Measurements from ENCODE around the gene ATF2.

Gene ATF2

DNA sequence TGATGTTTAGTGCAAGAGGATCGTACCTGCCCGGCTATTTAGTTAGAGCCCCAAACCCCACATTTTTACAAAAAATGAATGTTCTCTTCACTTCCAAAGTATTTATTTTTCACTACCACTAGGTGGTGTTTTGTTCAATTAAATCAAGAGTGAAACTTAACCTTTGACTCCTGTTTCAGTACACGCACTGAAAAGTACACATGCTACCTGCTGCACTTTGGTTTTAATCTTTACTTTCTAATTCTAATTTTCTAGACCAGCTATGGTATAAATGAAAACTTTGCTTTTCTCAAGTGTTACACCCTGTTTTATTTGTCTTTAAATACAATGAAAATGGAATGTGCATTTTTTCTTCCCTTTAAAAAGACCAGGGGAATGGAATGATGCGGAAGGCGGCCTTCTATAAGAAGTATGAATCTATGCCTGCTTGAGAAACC lies 131.4 kb downstream of the ATF2 start:
- no peaks in the 10 kb centered on the region for H3K79me1 ChIP-seq (ENCODE audit: low read depth, low read length)
- H3K9ac ChIP-seq (ENCODE audit: low read depth, low read length, poor library complexity), result no peak overlapping the region
- H3K36me3 ChIP-seq (replicated peaks in 1 of 2; ENCODE audit: control insufficient read depth in 2 of 2, insufficient read depth in 2 of 2, low read length in 2 of 2), result no peaks in the 10 kb centered on the region
- H3K9me3 ChIP-seq (replicated peaks in 1 of 2; ENCODE audit: control insufficient read depth in 2 of 2, insufficient read depth in 1 of 2, low read depth in 1 of 2, low read length in 2 of 2), result no peaks in the 10 kb centered on the region
- no peak overlapping the region for H3K27ac ChIP-seq (replicated peaks; ENCODE audit: low read length)
- H2BK12ac ChIP-seq (ENCODE audit: low read length), result no peak overlapping the region
- no peaks in the 10 kb centered on the region for H3K27me3 ChIP-seq (ENCODE audit: control insufficient read depth in 3 of 3, insufficient read depth in 3 of 3, low read depth in 1 of 3, low read length in 3 of 3)
- H3K4me2 ChIP-seq (ENCODE audit: insufficient read depth, low read length, poor library complexity, severe bottlenecking), result no peak overlapping the region
- no peak overlapping the region for H2AK5ac ChIP-seq (ENCODE audit: low read depth, low read length)
- no peak overlapping the region for H4K91ac ChIP-seq (ENCODE audit: low read depth, low read length, poor library complexity)
- no peak overlapping the region for H2BK120ac ChIP-seq (ENCODE audit: low read depth, low read length)
- H2BK15ac ChIP-seq (ENCODE audit: low read length), result no peak overlapping the region
- WGBS, 2 donors (ENCODE audit: extremely low coverage in 2 of 2, insufficient read length in 2 of 2, insufficient replicate concordance in 1 of 2), result no CpG with 5 or more reads among the region's 5 CpGs
- H2AFZ ChIP-seq (ENCODE audit: low read length), result peak overlapping the region; percentile 50
- H3K14ac ChIP-seq (ENCODE audit: low read length), result no peak overlapping the region
- DNase-seq (ENCODE audit: low spot score), result peak; percentile 9
- H3K18ac ChIP-seq (ENCODE audit: low read length), result no peak overlapping the region
- H4K8ac ChIP-seq (ENCODE audit: low read depth, low read length), result no peak overlapping the region
- H3K23ac ChIP-seq (ENCODE audit: low read depth, low read length, poor library complexity), result no peak overlapping the region
- no peak overlapping the region for H3K4me3 ChIP-seq (ENCODE audit: low read length in 2 of 2)
- H3K4ac ChIP-seq (ENCODE audit: low read length), result no peak overlapping the region
- peaks cover 0 to 5% of the 10 kb centered on the region in 2 donors for H3K4me1 ChIP-seq (ENCODE audit: control insufficient read depth in 2 of 2, insufficient read depth in 1 of 2, low read depth in 1 of 2, low read length in 2 of 2)
- no peak overlapping the region for H2BK5ac ChIP-seq (ENCODE audit: low read length)

DNA sequence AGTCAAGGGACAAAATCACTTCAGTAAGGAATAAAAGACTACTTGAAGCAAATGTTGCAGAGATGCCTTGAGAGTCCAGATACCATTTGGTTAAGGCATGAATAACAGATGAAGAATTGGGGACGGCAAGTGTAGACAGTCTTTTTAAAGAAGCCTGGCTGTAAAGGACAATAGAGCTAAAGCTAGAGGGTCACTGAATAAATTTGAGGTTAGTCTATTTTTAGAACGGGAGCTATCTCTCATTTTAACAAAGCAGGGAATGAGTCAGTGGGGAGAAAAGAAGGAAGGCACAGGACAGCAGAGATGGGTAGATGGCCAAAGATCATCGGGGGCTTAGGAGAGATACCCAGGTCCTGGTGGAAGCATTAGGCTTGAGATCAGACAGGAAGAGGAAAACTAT lies 132.2 kb downstream of the ATF2 start:
- DNase-seq (ENCODE audit: low spot score), result no peak
- Histone ChIP-seq H2BK12ac (ENCODE audit: low read length) (no peak overlapping the region), H3K27me3 (ENCODE audit: control insufficient read depth in 3 of 3, insufficient read depth in 3 of 3, low read depth in 1 of 3, low read length in 3 of 3) (no peaks in the 10 kb centered on the region), H2BK5ac (ENCODE audit: low read length) (no peak overlapping the region), H2BK15ac (ENCODE audit: low read length) (no peak overlapping the region), H3K9me3 (replicated peaks in 1 of 2; ENCODE audit: control insufficient read depth in 2 of 2, insufficient read depth in 1 of 2, low read depth in 1 of 2, low read length in 2 of 2) (no peaks in the 10 kb centered on the region), H3K4me2 (ENCODE audit: insufficient read depth, low read length, poor library complexity, severe bottlenecking) (no peak overlapping the region), H3K27ac (replicated peaks; ENCODE audit: low read length) (no peak overlapping the region), H4K91ac (ENCODE audit: low read depth, low read length, poor library complexity) (no peak overlapping the region), H3K4me3 (ENCODE audit: low read length in 2 of 2) (no peak overlapping the region), H3K23ac (ENCODE audit: low read depth, low read length, poor library complexity) (no peak overlapping the region), H2AK5ac (ENCODE audit: low read depth, low read length) (no peak overlapping the region), H3K9ac (ENCODE audit: low read depth, low read length, poor library complexity) (no peak overlapping the region), H2AFZ (ENCODE audit: low read length) (peak overlapping the region; percentile 50), H3K4me1 (ENCODE audit: control insufficient read depth in 2 of 2, insufficient read depth in 1 of 2, low read depth in 1 of 2, low read length in 2 of 2) (peaks cover 0 to 5% of the 10 kb centered on the region in 2 donors), H4K8ac (ENCODE audit: low read depth, low read length) (no peak overlapping the region), H3K4ac (ENCODE audit: low read length) (no peak overlapping the region), H3K36me3 (replicated peaks in 1 of 2; ENCODE audit: control insufficient read depth in 2 of 2, insufficient read depth in 2 of 2, low read length in 2 of 2) (no peaks in the 10 kb centered on the region), H3K18ac (ENCODE audit: low read length) (no peak overlapping the region), H3K14ac (ENCODE audit: low read length) (no peak overlapping the region), H2BK120ac (ENCODE audit: low read depth, low read length) (no peak overlapping the region), H3K79me1 (ENCODE audit: low read depth, low read length) (no peaks in the 10 kb centered on the region)
- WGBS, 2 donors (ENCODE audit: extremely low coverage in 2 of 2, insufficient read length in 2 of 2, insufficient replicate concordance in 1 of 2), result no CpG with 5 or more reads among the region's 3 CpGs

DNA sequence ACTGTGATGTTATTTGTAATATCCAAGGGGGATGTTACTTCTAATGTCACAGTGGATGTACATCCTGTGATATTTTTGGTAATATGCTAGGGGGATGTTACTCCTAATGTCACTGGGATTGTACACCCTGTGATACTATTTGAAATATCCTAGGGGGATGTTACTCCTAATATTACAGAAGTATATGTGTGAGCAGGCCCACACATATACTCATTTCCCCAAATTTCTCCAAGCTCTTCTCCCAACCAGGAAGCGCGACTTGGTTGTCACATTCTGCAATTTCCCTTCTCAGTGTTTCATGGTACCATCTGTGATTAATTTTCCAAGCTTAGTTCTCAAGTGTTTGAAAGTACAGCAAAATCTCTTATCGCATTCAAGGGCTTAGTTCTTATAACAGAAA lies 133.3 kb downstream of the ATF2 start:
- Histone ChIP-seq H3K79me1 (ENCODE audit: low read depth, low read length) (no peaks in the 10 kb centered on the region), H3K9ac (ENCODE audit: low read depth, low read length, poor library complexity) (no peak overlapping the region), H2BK12ac (ENCODE audit: low read length) (no peak overlapping the region), H3K18ac (ENCODE audit: low read length) (no peak overlapping the region), H3K27me3 (ENCODE audit: control insufficient read depth in 3 of 3, insufficient read depth in 3 of 3, low read depth in 1 of 3, low read length in 3 of 3) (no peaks in the 10 kb centered on the region), H3K36me3 (replicated peaks in 1 of 2; ENCODE audit: control insufficient read depth in 2 of 2, insufficient read depth in 2 of 2, low read length in 2 of 2) (no peaks in the 10 kb centered on the region), H3K27ac (replicated peaks; ENCODE audit: low read length) (no peak overlapping the region), H3K4ac (ENCODE audit: low read length) (no peak overlapping the region), H3K4me3 (ENCODE audit: low read length in 2 of 2) (no peak overlapping the region), H2BK15ac (ENCODE audit: low read length) (no peak overlapping the region), H2BK5ac (ENCODE audit: low read length) (no peak overlapping the region), H3K4me1 (ENCODE audit: control insufficient read depth in 2 of 2, insufficient read depth in 1 of 2, low read depth in 1 of 2, low read length in 2 of 2) (peaks cover 0 to 5% of the 10 kb centered on the region in 2 donors), H3K9me3 (replicated peaks in 1 of 2; ENCODE audit: control insufficient read depth in 2 of 2, insufficient read depth in 1 of 2, low read depth in 1 of 2, low read length in 2 of 2) (no peaks in the 10 kb centered on the region), H4K8ac (ENCODE audit: low read depth, low read length) (no peak overlapping the region), H3K23ac (ENCODE audit: low read depth, low read length, poor library complexity) (no peak overlapping the region), H4K91ac (ENCODE audit: low read depth, low read length, poor library complexity) (no peak overlapping the region), H2AK5ac (ENCODE audit: low read depth, low read length) (no peak overlapping the region), H2BK120ac (ENCODE audit: low read depth, low read length) (no peak overlapping the region), H2AFZ (ENCODE audit: low read length) (no peak overlapping the region), H3K14ac (ENCODE audit: low read length) (no peak overlapping the region), H3K4me2 (ENCODE audit: insufficient read depth, low read length, poor library complexity, severe bottlenecking) (no peak overlapping the region)
- no CpG with 5 or more reads among the region's 3 CpGs for WGBS, 2 donors (ENCODE audit: extremely low coverage in 2 of 2, insufficient read length in 2 of 2, insufficient replicate concordance in 1 of 2)
- DNase-seq (ENCODE audit: low spot score), result no peak

DNA sequence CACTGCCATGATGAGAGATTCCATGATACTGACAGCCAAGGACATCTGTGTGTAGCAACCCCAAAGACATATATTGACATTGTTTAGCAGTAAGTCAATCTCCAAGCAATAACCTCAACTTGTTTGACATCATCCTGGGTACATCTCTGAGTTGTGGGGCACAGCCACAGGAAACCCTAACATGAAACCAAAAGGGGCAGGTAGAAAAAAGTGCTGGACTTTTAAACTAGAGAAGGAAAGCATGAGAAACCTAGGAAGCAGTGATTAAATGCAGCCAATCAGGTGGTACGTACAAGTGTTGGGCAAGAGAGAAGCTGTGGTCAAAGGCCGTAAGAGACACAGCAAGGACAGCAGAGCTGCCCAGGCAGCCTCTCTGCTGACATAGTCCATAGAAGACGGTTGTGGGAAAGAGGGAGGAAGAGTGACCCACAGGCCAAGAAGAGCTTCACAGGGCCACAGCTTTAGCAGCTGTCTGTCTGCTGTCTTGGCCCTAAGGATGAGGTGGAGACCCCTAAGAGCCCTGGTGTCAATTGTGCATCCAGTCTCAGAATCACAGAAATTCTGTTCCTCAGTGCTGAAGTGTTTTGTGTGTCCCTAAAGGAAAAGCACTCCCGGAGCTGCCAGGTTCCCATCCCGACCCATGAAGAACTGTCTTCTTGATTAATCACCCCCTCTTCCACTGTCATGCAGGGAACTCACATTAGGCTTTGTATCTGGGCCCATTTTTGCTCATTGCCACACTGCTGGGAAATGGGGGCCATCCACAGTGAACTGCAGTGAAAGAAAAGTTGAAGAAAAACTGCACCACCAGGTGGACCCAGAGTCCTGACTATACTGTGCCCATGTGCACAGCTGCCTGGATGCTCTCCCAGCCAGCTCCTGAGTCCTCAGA lies 137.4 kb downstream of the ATF2 start:
- H3K23ac ChIP-seq (ENCODE audit: low read depth, low read length, poor library complexity), result no peak overlapping the region
- H3K18ac ChIP-seq (ENCODE audit: low read length), result no peak overlapping the region
- DNase-seq (ENCODE audit: low spot score), result peak; percentile 15
- H3K14ac ChIP-seq (ENCODE audit: low read length), result no peak overlapping the region
- H3K9me3 ChIP-seq (replicated peaks in 1 of 2; ENCODE audit: control insufficient read depth in 2 of 2, insufficient read depth in 1 of 2, low read depth in 1 of 2, low read length in 2 of 2), result peaks cover 0 to 1% of the 10 kb centered on the region in 2 donors
- no peak overlapping the region for H2BK12ac ChIP-seq (ENCODE audit: low read length)
- H2BK15ac ChIP-seq (ENCODE audit: low read length), result no peak overlapping the region
- no peak overlapping the region for H3K4ac ChIP-seq (ENCODE audit: low read length)
- no peak overlapping the region for H3K27ac ChIP-seq (replicated peaks; ENCODE audit: low read length)
- WGBS, 2 donors (ENCODE audit: extremely low coverage in 2 of 2, insufficient read length in 2 of 2, insufficient replicate concordance in 1 of 2), result no CpG with 5 or more reads among the region's 5 CpGs
- no peak overlapping the region for H4K8ac ChIP-seq (ENCODE audit: low read depth, low read length)
- no peak overlapping the region for H4K91ac ChIP-seq (ENCODE audit: low read depth, low read length, poor library complexity)
- H3K27me3 ChIP-seq (ENCODE audit: control insufficient read depth in 3 of 3, insufficient read depth in 3 of 3, low read depth in 1 of 3, low read length in 3 of 3), result no peaks in the 10 kb centered on the region
- no peaks in the 10 kb centered on the region for H3K79me1 ChIP-seq (ENCODE audit: low read depth, low read length)
- no peak overlapping the region for H2AK5ac ChIP-seq (ENCODE audit: low read depth, low read length)
- H2BK120ac ChIP-seq (ENCODE audit: low read depth, low read length), result no peak overlapping the region
- H2BK5ac ChIP-seq (ENCODE audit: low read length), result no peak overlapping the region
- H3K4me3 ChIP-seq (ENCODE audit: low read length in 2 of 2), result no peak overlapping the region
- peak overlapping the region; percentile 16 for H2AFZ ChIP-seq (ENCODE audit: low read length)
- peaks cover 0 to 3% of the 10 kb centered on the region in 2 donors for H3K4me1 ChIP-seq (ENCODE audit: control insufficient read depth in 2 of 2, insufficient read depth in 1 of 2, low read depth in 1 of 2, low read length in 2 of 2)
- H3K4me2 ChIP-seq (ENCODE audit: insufficient read depth, low read length, poor library complexity, severe bottlenecking), result no peak overlapping the region
- H3K36me3 ChIP-seq (replicated peaks in 1 of 2; ENCODE audit: control insufficient read depth in 2 of 2, insufficient read depth in 2 of 2, low read length in 2 of 2), result no peaks in the 10 kb centered on the region
- no peak overlapping the region for H3K9ac ChIP-seq (ENCODE audit: low read depth, low read length, poor library complexity)
